MM.1S (cell line): ENCODE data around the gene FGF9.

Experiments used
- DNase-seq: peaks from one replicate; pipeline ENCODE4 v3.0.0-alpha.2; 2015
- H2AFZ ChIP-seq: fragments of 300-600 bp; sonication (generic); 2 replicates; pipeline ENCODE4 v1.6.0; 2016; ENCODE audit warnings: antibody characterized with exemption, low read length
- H3F3A ChIP-seq: fragments of 300-600 bp; sonication (generic); 2 replicates; pipeline ENCODE4 v1.6.1; 2016; ENCODE audit warnings: mild to moderate bottlenecking, antibody characterized with exemption, low read length, moderate library complexity, mixed read lengths; ENCODE audit not compliant: insufficient read depth
- H3K27ac ChIP-seq: fragments of 300-600 bp; sonication (generic); 2 replicates; pipeline ENCODE4 v1.5.1; 2016; ENCODE audit warnings: mild to moderate bottlenecking, low read length
- H3K27me3 ChIP-seq: fragments of 300-600 bp; sonication (generic); replicated peaks from 2 replicates; pipeline ENCODE4 v1.6.0; 2016; ENCODE audit warnings: low read length; ENCODE audit not compliant: insufficient read depth
- H3K36me3 ChIP-seq: fragments of 300-600 bp; sonication (generic); replicated peaks from 2 replicates; pipeline ENCODE4 v1.6.1; 2016; ENCODE audit warnings: mild to moderate bottlenecking, low read length, mixed read lengths; ENCODE audit not compliant: insufficient read depth
- H3K4me1 ChIP-seq: fragments of 300-600 bp; sonication (generic); 2 replicates; pipeline ENCODE4 v1.6.1; 2016; ENCODE audit warnings: low read length, mixed read lengths
- H3K4me2 ChIP-seq: fragments of 300-600 bp; sonication (generic); 2 replicates; pipeline ENCODE4 v1.6.0; 2016; ENCODE audit warnings: low read depth, low read length
- H3K4me3 ChIP-seq: fragments of 300-600 bp; sonication (generic); 2 replicates; pipeline ENCODE4 v1.5.1; 2016; ENCODE audit warnings: low read length, mixed read lengths
- H3K79me2 ChIP-seq: fragments of 300-600 bp; sonication (generic); 2 replicates; pipeline ENCODE4 v1.6.1; 2016; ENCODE audit warnings: mixed run types, low read length, mixed read lengths
- H3K9ac ChIP-seq: fragments of 300-600 bp; sonication (generic); 2 replicates; pipeline ENCODE4 v1.6.1; 2016; ENCODE audit warnings: low read length, mixed read lengths
- H3K9me2 ChIP-seq: fragments of 300-600 bp; sonication (generic); replicated peaks from 2 replicates; pipeline ENCODE4 v1.6.1; 2016; ENCODE audit warnings: mild to moderate bottlenecking, low read length, mixed read lengths; ENCODE audit not compliant: insufficient read depth
- H3K9me3 ChIP-seq: fragments of 300-600 bp; sonication (generic); replicated peaks from 2 replicates; pipeline ENCODE4 v1.6.1; 2016; ENCODE audit warnings: mild to moderate bottlenecking, low read length, mixed read lengths; ENCODE audit not compliant: insufficient read depth
- H4K20me1 ChIP-seq: fragments of 300-600 bp; sonication (generic); 2 replicates; pipeline ENCODE4 v1.6.1; 2016; ENCODE audit warnings: mild to moderate bottlenecking, low read length, moderate library complexity, mixed read lengths; ENCODE audit not compliant: insufficient read depth
- EZH2 ChIP-seq: fragments of 300-600 bp; sonication (generic); optimal IDR thresholded peaks from 2 replicates; pipeline ENCODE3; 2017; ENCODE audit warnings: low read depth, mild to moderate bottlenecking, antibody characterized with exemption, low read length, mixed read lengths
- EZH2phosphoT487 ChIP-seq: fragments of 300-600 bp; sonication (generic); IDR thresholded peaks from 2 replicates; pipeline ENCODE4 v1.6.1; 2018; ENCODE audit warnings: antibody characterized with exemption, low read length
- TF ChIP-seq, protein P1 (sequence below): fragments of 300-600 bp; sonication (generic); IDR thresholded peaks from 2 replicates; pipeline ENCODE4 v1.5.1; 2016; ENCODE audit warnings: antibody characterized with exemption, low read length, mixed read lengths

Gene FGF9

DNA sequence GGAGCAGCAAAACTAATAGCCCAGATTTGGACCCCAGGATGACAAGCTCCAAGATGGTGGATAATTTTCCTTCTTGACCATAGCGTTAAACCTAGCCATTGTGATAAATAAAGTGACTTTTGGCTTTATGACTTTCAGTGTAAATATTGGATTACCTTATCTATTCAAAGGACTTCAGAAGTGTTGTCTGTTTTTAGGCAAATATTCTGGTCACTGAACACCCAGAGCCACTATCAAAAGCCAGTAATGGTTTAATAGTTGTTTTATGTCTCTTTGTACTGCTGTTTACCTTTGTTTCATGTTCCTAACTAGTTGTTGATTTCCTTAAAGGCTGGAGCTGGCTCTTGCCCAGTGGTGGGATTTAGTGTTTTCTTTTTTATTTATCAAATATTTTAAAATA is 81.6 kb downstream of the FGF9 start:
- Histone ChIP-seq H3K9ac (no peak overlapping the region), H3K4me2 (no peak overlapping the region), H3K4me1 (no peaks in the 10 kb centered on the region), H3K27me3 (no peaks in the 10 kb centered on the region), H2AFZ (no peak overlapping the region), H3F3A (no peaks in the 10 kb centered on the region), H3K9me3 (no peaks in the 10 kb centered on the region), H3K79me2 (no peaks in the 10 kb centered on the region), H3K9me2 (no peaks in the 10 kb centered on the region), H3K36me3 (no peaks in the 10 kb centered on the region), H3K27ac (no peak overlapping the region), H4K20me1 (no peaks in the 10 kb centered on the region), H3K4me3 (no peak overlapping the region)
- TF ChIP-seq EZH2phosphoT487 (no peak), EZH2 (no peak)
- TF ChIP-seq, protein P1, sequence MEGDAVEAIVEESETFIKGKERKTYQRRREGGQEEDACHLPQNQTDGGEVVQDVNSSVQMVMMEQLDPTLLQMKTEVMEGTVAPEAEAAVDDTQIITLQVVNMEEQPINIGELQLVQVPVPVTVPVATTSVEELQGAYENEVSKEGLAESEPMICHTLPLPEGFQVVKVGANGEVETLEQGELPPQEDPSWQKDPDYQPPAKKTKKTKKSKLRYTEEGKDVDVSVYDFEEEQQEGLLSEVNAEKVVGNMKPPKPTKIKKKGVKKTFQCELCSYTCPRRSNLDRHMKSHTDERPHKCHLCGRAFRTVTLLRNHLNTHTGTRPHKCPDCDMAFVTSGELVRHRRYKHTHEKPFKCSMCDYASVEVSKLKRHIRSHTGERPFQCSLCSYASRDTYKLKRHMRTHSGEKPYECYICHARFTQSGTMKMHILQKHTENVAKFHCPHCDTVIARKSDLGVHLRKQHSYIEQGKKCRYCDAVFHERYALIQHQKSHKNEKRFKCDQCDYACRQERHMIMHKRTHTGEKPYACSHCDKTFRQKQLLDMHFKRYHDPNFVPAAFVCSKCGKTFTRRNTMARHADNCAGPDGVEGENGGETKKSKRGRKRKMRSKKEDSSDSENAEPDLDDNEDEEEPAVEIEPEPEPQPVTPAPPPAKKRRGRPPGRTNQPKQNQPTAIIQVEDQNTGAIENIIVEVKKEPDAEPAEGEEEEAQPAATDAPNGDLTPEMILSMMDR = no peak
- DNase-seq = no peak

- no peaks in the 10 kb centered on the region for H3K27me3 ChIP-seq
- no peaks in the 10 kb centered on the region for H3K4me1 ChIP-seq
- DNase-seq = no peak
- H3K36me3 ChIP-seq = no peaks in the 10 kb centered on the region
- no peak overlapping the region for H2AFZ ChIP-seq
- H4K20me1 ChIP-seq = no peaks in the 10 kb centered on the region
- no peak overlapping the region for H3K9ac ChIP-seq
- H3K27ac ChIP-seq = no peak overlapping the region
- TF ChIP-seq, protein P1 = no peak
- TF ChIP-seq EZH2phosphoT487 (no peak), EZH2 (no peak)
- H3K4me3 ChIP-seq = no peak overlapping the region
- no peaks in the 10 kb centered on the region for H3K79me2 ChIP-seq
- H3K4me2 ChIP-seq = no peak overlapping the region
- H3F3A ChIP-seq = no peaks in the 10 kb centered on the region
- no peaks in the 10 kb centered on the region for H3K9me2 ChIP-seq
- no peaks in the 10 kb centered on the region for H3K9me3 ChIP-seq
Measured at GRCh38 chr13:21753117-21753729, 82.3 kb downstream of the FGF9 start.
